ENCODE results near the gene MOV10L1.

DNA sequence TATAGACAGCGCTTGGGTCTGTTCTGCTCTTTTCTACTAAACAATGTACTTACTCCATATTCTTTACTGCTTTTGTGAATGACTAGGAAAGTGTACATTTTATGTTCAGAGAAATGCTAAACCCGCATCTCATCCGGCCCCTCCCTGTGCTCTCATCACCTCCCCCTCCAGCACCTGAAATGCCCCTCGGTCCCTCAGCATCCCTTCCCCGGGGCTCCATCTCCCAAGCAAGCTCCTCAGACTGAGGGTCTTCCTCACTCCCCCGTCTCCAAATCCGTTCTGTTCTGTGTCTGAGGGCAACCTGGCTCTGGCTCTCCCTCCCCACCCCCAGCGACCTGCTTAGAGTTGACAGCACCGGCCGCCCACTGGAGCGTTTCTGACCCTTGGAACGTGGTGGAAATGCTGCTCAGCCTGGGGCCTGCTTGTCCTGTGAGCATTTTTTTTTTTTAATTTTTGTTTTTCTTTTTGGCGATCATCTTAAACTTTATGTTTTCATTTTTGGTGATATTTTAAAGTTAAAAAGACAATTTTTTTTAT lies 112.4 kb downstream of the MOV10L1 start:
- TF ChIP-seq MYC (IDR thresholded peaks at IDR 0.05; ENCODE audit: low read depth, low read length): no peak
- TF ChIP-seq, protein P1, sequence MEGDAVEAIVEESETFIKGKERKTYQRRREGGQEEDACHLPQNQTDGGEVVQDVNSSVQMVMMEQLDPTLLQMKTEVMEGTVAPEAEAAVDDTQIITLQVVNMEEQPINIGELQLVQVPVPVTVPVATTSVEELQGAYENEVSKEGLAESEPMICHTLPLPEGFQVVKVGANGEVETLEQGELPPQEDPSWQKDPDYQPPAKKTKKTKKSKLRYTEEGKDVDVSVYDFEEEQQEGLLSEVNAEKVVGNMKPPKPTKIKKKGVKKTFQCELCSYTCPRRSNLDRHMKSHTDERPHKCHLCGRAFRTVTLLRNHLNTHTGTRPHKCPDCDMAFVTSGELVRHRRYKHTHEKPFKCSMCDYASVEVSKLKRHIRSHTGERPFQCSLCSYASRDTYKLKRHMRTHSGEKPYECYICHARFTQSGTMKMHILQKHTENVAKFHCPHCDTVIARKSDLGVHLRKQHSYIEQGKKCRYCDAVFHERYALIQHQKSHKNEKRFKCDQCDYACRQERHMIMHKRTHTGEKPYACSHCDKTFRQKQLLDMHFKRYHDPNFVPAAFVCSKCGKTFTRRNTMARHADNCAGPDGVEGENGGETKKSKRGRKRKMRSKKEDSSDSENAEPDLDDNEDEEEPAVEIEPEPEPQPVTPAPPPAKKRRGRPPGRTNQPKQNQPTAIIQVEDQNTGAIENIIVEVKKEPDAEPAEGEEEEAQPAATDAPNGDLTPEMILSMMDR (IDR thresholded peaks at IDR 0.05; ENCODE audit: low read depth, low read length): no peak
